BLaER1 treated with 17β-estradiol and CSF1 and Interleukin-3, amounts not matched to agents 10 nM and 100 nM (cell line): ENCODE results near the gene SEC14L6.
"Not testable (repeated sequence)": the region's sequence is repeated elsewhere in the genome, so short reads cannot be mapped to it uniquely, and the experiment has no call there.

Experiments used
- H3K27ac ChIP-seq, 11 experiments: shearing (Covaris generic); formaldehyde crosslinking; 2 replicates each; pipeline ENCODE4 v1.8.1; 2022
- H3K27me3 ChIP-seq, 11 experiments: shearing (Covaris generic); formaldehyde crosslinking; 2 replicates each; pipeline ENCODE4 v1.8.1; 2022
- H3K36me3 ChIP-seq, 11 experiments: shearing (Covaris generic); formaldehyde crosslinking; 2 replicates each; pipeline ENCODE4 v1.8.1; 2022
- H3K4me1 ChIP-seq, 10 experiments: shearing (Covaris generic); formaldehyde crosslinking; 2 replicates each; pipeline ENCODE4 v1.8.1; 2022
- H3K4me2 ChIP-seq, 11 experiments: shearing (Covaris generic); formaldehyde crosslinking; 2 replicates each; pipeline ENCODE4 v1.8.1; 2022
- H3K4me3 ChIP-seq, 10 experiments: shearing (Covaris generic); formaldehyde crosslinking; 2 replicates each; pipeline ENCODE4 v1.8.1; 2022
- H3K9ac ChIP-seq, 11 experiments: shearing (Covaris generic); formaldehyde crosslinking; 2 replicates each; pipeline ENCODE4 v1.8.1; 2022
- H3K9me3 ChIP-seq, 11 experiments: shearing (Covaris generic); formaldehyde crosslinking; replicated peaks in 1 of 11; 2 replicates each; pipeline ENCODE4 v1.8.1; 2022
- H4K20me1 ChIP-seq, 11 experiments: shearing (Covaris generic); formaldehyde crosslinking; 2 replicates each; pipeline ENCODE4 v1.8.1; 2022
- Cebpa-rat ChIP-seq, 11 experiments: shearing (Covaris generic); IDR thresholded peaks; 2 replicates each; pipeline ENCODE4 v1.8.1; 2022

Gene SEC14L6

DNA sequence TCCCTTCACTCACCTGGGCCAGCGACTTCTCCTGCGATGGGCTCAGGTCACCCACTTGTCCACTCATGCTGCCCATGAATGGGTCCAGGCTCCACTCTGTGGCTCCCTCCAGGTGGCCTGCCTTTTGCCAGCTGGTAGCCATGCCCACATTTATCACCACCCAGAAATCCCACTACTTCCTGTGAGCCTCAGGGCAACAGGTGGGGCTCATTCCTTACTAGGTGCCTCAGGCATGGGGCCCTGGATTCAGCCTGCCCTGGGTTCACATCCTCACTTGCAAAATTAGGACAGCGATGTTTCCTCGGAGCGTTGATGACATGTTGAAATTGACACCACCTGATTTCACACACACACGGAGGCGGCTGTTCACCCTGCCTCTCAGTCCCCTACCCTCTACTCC is at the start of gene SEC14L6:
Gene SEC14L6 (minus strand): TSS at position 126 of the 400 bp plus-strand sequence. CDS start 59 bp downstream, at position 67.
- no peaks in the 10 kb centered on the region for H3K36me3 ChIP-seq
- H3K9ac ChIP-seq = no peak within 1 kb of the TSS
- no peaks in the 10 kb centered on the region for H3K9me3 ChIP-seq
- H3K27ac ChIP-seq = no peak within 1 kb of the TSS
- no peaks in the 10 kb centered on the region for H3K27me3 ChIP-seq
- no peak within 1 kb of the TSS for H3K4me2 ChIP-seq
- no peaks in the 10 kb centered on the region for H4K20me1 ChIP-seq
- H3K4me1 ChIP-seq = peaks cover 0 to 4% (median 0%) of the 10 kb centered on the region in 10 experiments; a peak in 1 of 20 replicates
- TF ChIP-seq Cebpa-rat (IDR thresholded peaks at IDR 0.05) = no peak
- H3K4me3 ChIP-seq = no peak within 1 kb of the TSS

DNA sequence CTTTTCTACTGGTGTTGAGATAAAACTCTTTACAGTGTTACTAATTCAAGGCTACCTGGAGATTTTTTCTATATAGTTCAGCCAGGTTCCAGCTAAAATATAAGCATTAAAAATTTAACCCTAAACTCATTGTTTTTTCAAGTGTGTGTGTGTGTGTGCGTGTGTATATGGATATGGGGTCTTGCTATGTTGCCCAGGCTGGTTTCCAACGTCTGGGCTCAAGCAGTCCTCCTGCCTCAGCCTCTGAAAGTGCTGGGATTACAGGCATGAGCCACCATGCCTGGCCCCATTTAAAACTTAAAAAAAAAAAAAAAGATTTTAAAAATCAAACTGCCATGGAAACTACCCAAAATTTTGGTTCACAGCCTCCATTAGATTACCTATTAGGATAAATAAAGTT is 49.7 kb upstream of the SEC14L6 start:
- Histone ChIP-seq H3K4me2 (no peak overlapping the region), H3K27me3 (no peaks in the 10 kb centered on the region), H3K36me3 (no peaks in the 10 kb centered on the region), H3K9me3 (0 out of 22 replicates have a peak, but pooled peaks cover 0 to 6% (median 0%) of the 10 kb centered on the region in 11 experiments), H3K4me3 (no peak overlapping the region), H3K4me1 (peaks cover 0 to 11% (median 7%) of the 10 kb centered on the region in 10 experiments; a peak in 14 of 20 replicates), H4K20me1 (no peaks in the 10 kb centered on the region), H3K9ac (no peak overlapping the region), H3K27ac (no peak overlapping the region)
- TF ChIP-seq Cebpa-rat (IDR thresholded peaks at IDR 0.05) = no peak

DNA sequence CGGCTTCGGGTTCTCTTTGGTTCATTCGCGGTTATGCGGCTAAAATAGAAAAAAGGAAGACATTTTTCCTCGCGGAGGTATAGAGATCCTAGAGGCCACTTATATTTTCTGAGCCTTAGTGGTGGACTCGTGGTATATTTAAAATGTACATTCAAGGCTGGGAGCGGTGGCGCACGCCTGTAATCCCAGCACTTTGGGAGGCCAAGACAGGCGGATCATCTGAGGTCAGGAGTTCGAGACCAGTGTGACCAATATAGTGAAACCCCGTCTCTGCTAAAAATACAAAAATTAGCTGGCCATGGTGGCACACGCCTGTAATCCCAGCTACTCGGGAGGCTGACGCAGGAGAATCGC is 45.8 kb upstream of the SEC14L6 start:
- peak overlapping the region; percentile 33 to 96 (median 85) for H3K4me2 ChIP-seq
- peaks cover 12 to 26% (median 19%) of the 10 kb centered on the region in 10 experiments for H3K4me1 ChIP-seq
- H4K20me1 ChIP-seq = peaks cover 0 to 35% (median 27%) of the 10 kb centered on the region in 11 experiments; a peak in 11 of 22 replicates
- H3K4me3 ChIP-seq = peak overlapping the region in 5 of 10 experiments; percentile 13 to 84 (median 73); a peak in 5 of 20 replicates
- peak overlapping the region in 7 of 11 experiments; percentile 91 to 97 (median 94); a peak in 7 of 22 replicates for H3K27ac ChIP-seq
- H3K9ac ChIP-seq = peak overlapping the region in 7 of 11 experiments; percentile 87 to 97 (median 96); a peak in 10 of 22 replicates
- H3K9me3 ChIP-seq, H3K27me3 ChIP-seq: not testable (repeated sequence)
- H3K36me3 ChIP-seq = peaks cover 24 to 34% (median 29%) of the 10 kb centered on the region in 11 experiments

DNA sequence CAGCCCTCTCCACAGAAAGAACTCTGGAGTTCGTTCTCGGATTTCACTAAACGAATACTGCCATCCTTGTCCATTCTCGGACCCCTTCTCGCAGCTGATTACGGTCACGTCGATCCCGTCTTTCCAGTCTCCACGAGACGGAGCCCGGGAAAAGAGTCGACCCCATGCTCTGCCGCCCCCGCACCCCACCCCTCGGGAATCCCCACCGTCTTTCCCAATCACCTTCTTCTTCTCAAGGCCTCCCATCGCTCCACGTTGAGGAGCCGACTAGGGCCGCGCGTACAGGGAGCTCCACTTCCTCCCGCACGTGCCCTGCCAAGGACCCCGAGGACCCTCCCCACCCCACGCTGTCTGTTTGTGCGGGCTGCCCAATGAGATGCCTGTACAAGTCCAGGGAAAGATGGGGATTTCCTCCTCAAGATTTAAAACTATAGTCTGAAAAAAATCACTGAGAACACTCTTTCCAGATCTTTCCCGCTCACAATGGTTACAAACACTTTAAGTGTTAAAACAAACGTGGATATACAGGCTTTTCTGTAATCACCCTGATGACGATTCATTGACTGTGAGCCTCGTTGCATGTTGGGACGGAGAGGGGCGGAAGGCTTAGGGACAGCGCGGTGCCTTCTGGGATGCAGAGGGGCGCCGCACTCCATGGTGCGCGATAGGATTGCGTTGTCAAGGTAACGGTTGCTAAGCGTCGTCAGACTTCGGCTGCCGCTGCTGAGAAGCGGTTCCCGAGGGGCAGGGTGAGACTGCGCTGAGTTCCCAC is 45.2 kb upstream of the SEC14L6 start, which contains the start of gene PES1:
Gene PES1 (minus strand): TSS at position 323 of the 772 bp plus-strand sequence. CDS start 77 bp downstream, at position 246.
- Histone ChIP-seq H3K9ac (peak within 1 kb of the TSS; percentile 87 to 97 (median 93)), H4K20me1 (peaks cover 0 to 40% (median 31%) of the 10 kb centered on the region in 11 experiments; a peak in 12 of 22 replicates), H3K4me3 (peak within 1 kb of the TSS; percentile 73 to 97 (median 85)), H3K27ac (peak within 1 kb of the TSS; percentile 91 to 97 (median 93)), H3K36me3 (peaks cover 30 to 40% (median 34%) of the 10 kb centered on the region in 11 experiments), H3K4me2 (peak within 1 kb of the TSS; percentile 82 to 96 (median 90)), H3K4me1 (peaks cover 12 to 26% (median 19%) of the 10 kb centered on the region in 10 experiments), H3K9me3 (no peaks in the 10 kb centered on the region), H3K27me3 (no peaks in the 10 kb centered on the region)
- TF ChIP-seq Cebpa-rat (IDR thresholded peaks at IDR 0.05) = no peak

DNA sequence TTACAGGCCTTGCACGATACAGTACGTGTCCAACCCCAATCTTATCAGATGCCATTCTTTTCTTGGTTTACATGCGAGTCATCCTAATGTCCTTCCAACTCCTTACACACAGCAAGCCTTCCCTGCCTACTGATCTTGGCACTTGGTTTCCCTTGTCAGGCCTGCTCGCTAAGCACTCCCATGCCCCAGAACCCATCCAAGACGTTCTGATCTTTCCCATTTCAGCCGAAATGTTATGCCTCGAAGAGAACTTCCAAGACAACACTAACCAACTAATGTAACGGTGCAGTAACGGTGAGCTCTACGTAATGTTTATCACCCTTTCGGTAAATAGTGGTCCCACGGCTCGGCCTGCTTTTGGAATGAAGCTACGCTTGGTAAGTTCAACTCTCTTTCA is 44.6 kb upstream of the SEC14L6 start:
- H3K9ac ChIP-seq = peak overlapping the region; percentile 87 to 97 (median 93)
- peak overlapping the region; percentile 91 to 97 (median 93); a peak in 21 of 22 replicates for H3K27ac ChIP-seq
- peaks cover 36 to 46% (median 40%) of the 10 kb centered on the region in 11 experiments for H3K36me3 ChIP-seq
- H4K20me1 ChIP-seq = peaks cover 0 to 46% (median 34%) of the 10 kb centered on the region in 11 experiments; a peak in 13 of 22 replicates
- H3K4me2 ChIP-seq = peak overlapping the region; percentile 82 to 96 (median 90)
- no peaks in the 10 kb centered on the region for H3K9me3 ChIP-seq
- H3K27me3 ChIP-seq = no peaks in the 10 kb centered on the region
- TF ChIP-seq Cebpa-rat (IDR thresholded peaks at IDR 0.05) = no peak
- peaks cover 12 to 26% (median 19%) of the 10 kb centered on the region in 10 experiments for H3K4me1 ChIP-seq
- H3K4me3 ChIP-seq = peak overlapping the region; percentile 73 to 97 (median 85)

- no peak overlapping the region for H3K4me3 ChIP-seq
- no peak overlapping the region for H3K9ac ChIP-seq
- TF ChIP-seq Cebpa-rat (IDR thresholded peaks at IDR 0.05) = no peak
- peaks cover 76 to 90% (median 85%) of the 10 kb centered on the region in 11 experiments for H3K36me3 ChIP-seq
- no peaks in the 10 kb centered on the region for H3K9me3 ChIP-seq
- H3K27me3 ChIP-seq = no peaks in the 10 kb centered on the region
- H3K4me1 ChIP-seq = peaks cover 36 to 53% (median 45%) of the 10 kb centered on the region in 10 experiments
- no peak overlapping the region for H3K4me2 ChIP-seq
- peaks cover 0 to 91% (median 73%) of the 10 kb centered on the region in 11 experiments; a peak in 17 of 22 replicates for H4K20me1 ChIP-seq
- no peak overlapping the region for H3K27ac ChIP-seq
These were observed 39.9 kb upstream of the SEC14L6 start for GRCh38 chr22:30586414-30586813.

DNA sequence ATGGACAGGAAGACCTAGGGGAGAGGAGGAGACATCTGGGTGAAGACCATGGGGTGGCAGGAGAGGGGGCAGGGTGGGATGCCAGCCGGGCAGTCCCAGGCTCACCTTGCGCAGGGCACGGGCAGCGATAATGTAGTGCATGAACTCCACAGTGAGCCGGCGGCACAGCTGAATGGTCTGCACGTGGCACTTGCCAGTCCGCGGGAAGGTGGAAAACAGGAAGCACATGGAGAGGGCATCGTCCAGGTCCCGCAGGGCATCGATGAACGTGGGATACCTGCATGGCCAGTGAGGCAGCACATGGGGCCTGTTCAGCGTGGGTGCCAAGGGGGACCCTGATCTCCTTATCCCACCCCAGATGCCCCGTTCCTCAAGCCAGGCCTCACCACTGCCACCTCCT is 37.9 kb upstream of the SEC14L6 start:
- Histone ChIP-seq H3K4me3 (no peak overlapping the region), H3K4me1 (peaks cover 24 to 38% (median 32%) of the 10 kb centered on the region in 10 experiments), H3K4me2 (peak overlapping the region in 7 of 11 experiments; percentile 75 to 90 (median 83); a peak in 8 of 22 replicates), H3K9me3 (no peaks in the 10 kb centered on the region), H4K20me1 (peaks cover 5 to 98% (median 80%) of the 10 kb centered on the region in 11 experiments; a peak in 18 of 22 replicates), H3K27ac (peak overlapping the region in 2 of 11 experiments; percentile 71 to 74; a peak in 1 of 22 replicates), H3K9ac (peak overlapping the region in 3 of 11 experiments; percentile 26 to 67 (median 66); a peak in 5 of 22 replicates), H3K36me3 (peaks cover 91 to 99% (median 96%) of the 10 kb centered on the region in 11 experiments), H3K27me3 (no peaks in the 10 kb centered on the region)
- TF ChIP-seq Cebpa-rat (IDR thresholded peaks at IDR 0.05) = no peak

DNA sequence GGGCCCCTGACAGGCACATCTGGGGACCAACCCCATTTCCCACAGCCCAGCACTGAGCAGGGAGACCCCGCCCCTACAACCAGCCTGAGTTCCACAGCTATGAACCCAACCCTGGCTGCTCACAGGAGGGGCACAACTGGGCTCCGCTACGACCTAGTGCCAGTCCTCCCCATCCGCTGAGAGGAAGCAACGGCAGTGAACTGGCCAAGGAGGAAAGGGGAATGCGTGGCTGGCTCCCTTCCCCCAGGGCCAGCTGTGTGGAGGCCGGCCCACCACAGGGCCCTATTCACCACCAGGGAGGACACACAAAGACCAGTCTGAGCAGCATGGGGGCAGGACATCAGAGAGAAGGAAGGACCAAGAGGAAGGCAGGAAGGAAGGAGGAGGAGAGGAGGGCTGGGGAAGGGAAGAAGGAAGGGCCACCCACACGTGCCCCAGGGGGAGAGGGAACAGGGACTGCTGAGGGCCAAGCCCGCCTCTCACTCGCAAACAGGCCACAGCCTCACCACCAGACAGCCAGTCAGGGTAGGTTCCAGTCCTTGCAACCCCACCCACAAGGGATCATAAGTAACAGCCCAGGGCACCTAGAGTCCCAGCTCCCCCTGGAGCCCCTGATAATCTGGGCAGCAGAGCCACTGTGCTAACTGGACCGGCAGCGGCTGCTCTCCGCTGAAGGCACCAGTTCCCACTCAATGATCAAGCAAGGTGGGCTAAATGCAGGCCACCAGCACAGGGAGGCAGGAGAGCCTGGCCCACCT is 36.4 kb upstream of the SEC14L6 start:
- Histone ChIP-seq H4K20me1 (peaks cover 5 to 98% (median 76%) of the 10 kb centered on the region in 11 experiments; a peak in 18 of 22 replicates), H3K27me3 (no peaks in the 10 kb centered on the region), H3K9me3 (no peaks in the 10 kb centered on the region), H3K27ac (peak overlapping the region; percentile 49 to 74 (median 59); a peak in 21 of 22 replicates), H3K36me3 (peaks cover 91 to 99% (median 96%) of the 10 kb centered on the region in 11 experiments), H3K4me3 (peak overlapping the region in 7 of 10 experiments; percentile 8 to 42 (median 24); a peak in 9 of 20 replicates), H3K9ac (peak overlapping the region; percentile 34 to 73 (median 66)), H3K4me2 (peak overlapping the region; percentile 72 to 90 (median 79)), H3K4me1 (peaks cover 24 to 35% (median 32%) of the 10 kb centered on the region in 10 experiments)
- TF ChIP-seq Cebpa-rat (IDR thresholded peaks at IDR 0.05) = no peak
